ENCODE results near the gene TXNL4B.

DNA sequence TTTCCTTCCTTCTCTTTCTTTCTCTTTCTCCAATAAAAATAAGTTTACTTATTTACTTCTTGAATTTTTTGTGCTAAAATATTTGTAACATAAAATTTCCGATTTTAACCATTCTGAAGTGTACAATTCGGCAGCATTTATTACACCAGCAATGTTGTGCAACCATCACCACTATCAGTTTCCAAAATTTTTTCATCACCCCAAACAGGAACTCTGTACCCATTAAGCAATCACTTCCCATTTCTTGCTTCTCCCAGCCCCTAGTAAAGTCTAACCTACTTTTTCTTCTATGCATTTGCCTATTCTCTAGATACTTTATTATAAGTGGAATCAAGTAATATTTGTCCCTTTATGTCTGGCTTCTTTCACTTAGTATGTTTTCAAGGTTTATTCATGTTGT is 41.6 kb downstream of the TXNL4B start:
- TF ChIP-seq POLR2AphosphoS5 (IDR thresholded peaks at IDR 0.05; ENCODE audit: low read depth, low read length) (no peak), SIN3A (IDR thresholded peaks at IDR 0.05; ENCODE audit: borderline replicate concordance, insufficient read depth, low read length) (no peak), REST (IDR thresholded peaks at IDR 0.05; ENCODE audit: insufficient read depth in 1 of 2, low read depth in 2 of 2, low read length in 2 of 2) (no peak), TAF1 (IDR thresholded peaks at IDR 0.05; ENCODE audit: borderline replicate concordance, insufficient read depth, low read length) (no peak), FOXP2 (optimal IDR thresholded peaks at IDR 0.05; ENCODE audit: borderline replicate concordance, extremely low read depth, extremely low read length, insufficient read depth) (no peak)
